CD14-positive monocyte (primary cell): ENCODE measurements around the gene APBA2. TPM values are rescaled to one million over a fixed set of nuclear protein-coding genes. Genes with fewer than 3 reads are reported as not detected.

Experiments
- DNase-seq, 3 donors: peaks; one replicate each; pipeline ENCODE4 v3.0.0-alpha.2; 2011 to 2022
- H2AFZ ChIP-seq: 2 replicates; pipeline ENCODE4 v1.6.0; 2012; ENCODE audit warnings: mild to moderate bottlenecking, low read depth, low read length, inconsistent platforms; ENCODE audit not compliant: insufficient read depth, poor library complexity, severe bottlenecking
- H3K27ac ChIP-seq, 2 donors: 1 replicate in 1 of 2; 2 replicates in 1 of 2; pipeline ENCODE4 v1.5.1; 2012 to 2013; ENCODE audit warnings: low read length in 2 of 2, control low read depth in 1 of 2, inconsistent platforms in 1 of 2, low read depth in 1 of 2, mild to moderate bottlenecking in 1 of 2
- H3K27me3 ChIP-seq, 2 donors: one replicate each; pipeline versions ENCODE4 v1.6.0 to v1.6.1; 2011 to 2013; ENCODE audit warnings: low read length in 2 of 2; ENCODE audit not compliant: control insufficient read depth in 2 of 2, insufficient read depth in 2 of 2
- H3K36me3 ChIP-seq, 2 donors: replicated peaks in 1 of 2; 1 replicate in 1 of 2; 2 replicates in 1 of 2; pipeline versions ENCODE4 v1.5.1 to v1.6.1; 2012 to 2013; ENCODE audit warnings: low read length in 2 of 2, control low read depth in 1 of 2, inconsistent platforms in 1 of 2, mild to moderate bottlenecking in 1 of 2; ENCODE audit not compliant: insufficient read depth in 2 of 2, control insufficient read depth in 1 of 2
- H3K4me1 ChIP-seq, 2 donors: 1 replicate in 1 of 2; 2 replicates in 1 of 2; pipeline versions ENCODE4 v1.5.1 to v1.6.1; 2012 to 2013; ENCODE audit warnings: low read length in 2 of 2, control low read depth in 1 of 2, inconsistent platforms in 1 of 2, mild to moderate bottlenecking in 1 of 2, moderate library complexity in 1 of 2; ENCODE audit not compliant: insufficient read depth in 2 of 2, control insufficient read depth in 1 of 2
- H3K4me2 ChIP-seq: replicated peaks from 2 replicates; pipeline ENCODE3; 2012; ENCODE audit warnings: low read length, moderate library complexity, mild to moderate bottlenecking; ENCODE audit not compliant: poor library complexity, severe bottlenecking; ENCODE audit errors: extremely low read depth
- H3K4me3 ChIP-seq, 3 experiments: fragments of 200-600 bp in 1 of 3; sonication (generic) in 1 of 3; replicated peaks in 1 of 3; 1 replicate in 2 of 3; 2 replicates in 1 of 3; pipeline ENCODE4 v1.5.1; 2011 to 2013; ENCODE audit warnings: low read length in 3 of 3, mild to moderate bottlenecking in 3 of 3, control low read depth in 2 of 3, low read depth in 2 of 3, inconsistent platforms in 1 of 3, moderate library complexity in 1 of 3
- H3K79me2 ChIP-seq: 2 replicates; pipeline ENCODE4 v1.6.0; 2012; ENCODE audit warnings: mild to moderate bottlenecking, control low read depth, inconsistent platforms, low read length, moderate library complexity; ENCODE audit not compliant: insufficient read depth
- H3K9ac ChIP-seq: 2 replicates; pipeline ENCODE4 v1.6.0; 2017; ENCODE audit warnings: low read length, mild to moderate bottlenecking; ENCODE audit not compliant: insufficient read depth, poor library complexity, severe bottlenecking
- H3K9me3 ChIP-seq, 2 donors: replicated peaks in 1 of 2; 1 replicate in 1 of 2; 2 replicates in 1 of 2; pipeline versions ENCODE4 v1.5.1 to v1.6.1; 2012 to 2013; ENCODE audit warnings: low read length in 2 of 2, control low read depth in 1 of 2; ENCODE audit not compliant: control insufficient read depth in 1 of 2, insufficient read depth in 1 of 2
- H4K20me1 ChIP-seq: 2 replicates; pipeline ENCODE4 v1.6.0; 2012; ENCODE audit warnings: mild to moderate bottlenecking, low read length, control low read depth, moderate library complexity; ENCODE audit not compliant: insufficient read depth
- H3K27ac Mint-ChIP-seq, 7 donors: one replicate each; pipeline ENCODE4 v1.8.0; 2020; ENCODE audit warnings: mild to moderate bottlenecking in 7 of 7, mixed read lengths in 7 of 7, moderate library complexity in 6 of 7, inconsistent platforms in 2 of 7
- H3K27me3 Mint-ChIP-seq, 3 donors: one replicate each; pipeline ENCODE4 v1.8.0; 2021 to 2022; ENCODE audit warnings: low read depth in 3 of 3, mild to moderate bottlenecking in 3 of 3, mixed read lengths in 3 of 3, moderate library complexity in 3 of 3, inconsistent platforms in 1 of 3
- H3K36me3 Mint-ChIP-seq, 2 donors: one replicate each; pipeline ENCODE4 v1.8.0; 2020; ENCODE audit warnings: mixed read lengths in 2 of 2, inconsistent platforms in 1 of 2, mild to moderate bottlenecking in 1 of 2
- H3K4me1 Mint-ChIP-seq: one replicate; pipeline ENCODE4 v1.8.0; 2020; ENCODE audit warnings: mild to moderate bottlenecking, mixed read lengths
- H3K4me3 Mint-ChIP-seq, 2 donors: one replicate each; pipeline ENCODE4 v1.8.0; 2020; ENCODE audit warnings: mild to moderate bottlenecking in 2 of 2, mixed read lengths in 2 of 2, moderate library complexity in 1 of 2
- H3K9me3 Mint-ChIP-seq, 7 donors: one replicate each; pipeline ENCODE4 v1.8.0; 2020 to 2022; ENCODE audit warnings: mixed read lengths in 7 of 7, mild to moderate bottlenecking in 6 of 7, moderate library complexity in 6 of 7, inconsistent platforms in 2 of 7
- WGBS: methylation state at CpG from one replicate; pipeline ENCODE4 v1.1.5; 2013; ENCODE audit warnings: missing lambda C conversion rate; ENCODE audit not compliant: insufficient coverage; 5-methylcytosine and 5-hydroxymethylcytosine counted together
- intact Hi-C, 2 donors: fragments of 100-400 bp; cut with micrococcal nuclease; formaldehyde crosslinking; loops; one replicate each; pipeline versions ENCODE4 v1.15.0 to v1.15.1; 2023
- polyA plus RNA-seq, 3 donors: library from polyadenylated mRNA; depleted of rRNA in 1 of 3; unstranded in 2 of 3; stranded (reverse) in 1 of 3; fragments of 300-500 nt in 2 of 3; fragments of >200 nt in 1 of 3; fragmentation: Illumina TruSeq in 2 of 3; gene quantifications; 1 replicate in 2 of 3; 2 replicates in 1 of 3; pipeline ENCODE4 v1.2.3, GENCODE V29; 2012 to 2021
- TF ChIP-seq, protein P1 (sequence below): fragments of 200-600 bp; IDR thresholded peaks from one replicate; pipeline ENCODE4 v1.8.0; 2022; ENCODE audit warnings: antibody characterized with exemption, mild to moderate bottlenecking

Gene APBA2
- polyA plus RNA-seq, 3 donors, result 0.30 TPM; not detected in 2

DNA sequence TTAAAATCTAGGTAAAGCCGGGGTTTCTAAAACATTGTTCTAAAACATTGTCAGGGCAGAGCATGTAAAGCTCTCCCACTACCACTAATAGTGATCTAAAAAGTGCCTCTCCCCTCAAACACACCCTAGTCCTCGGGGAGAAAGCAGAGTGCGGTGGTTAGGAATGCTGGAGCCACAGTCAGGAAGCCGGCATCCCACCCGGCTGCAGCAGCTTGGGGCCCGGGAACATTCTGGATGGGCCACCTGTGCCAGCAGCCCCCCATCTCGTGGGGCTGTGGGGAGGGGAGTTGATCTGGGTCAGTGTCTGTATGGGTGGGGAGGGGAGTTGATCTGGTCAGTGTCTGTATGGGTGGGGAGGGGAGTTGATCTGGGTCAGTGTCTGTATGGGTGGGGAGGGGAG is 176.9 kb downstream of the APBA2 start:
- Mint-ChIP-seq H3K4me1 (no peaks in the 10 kb centered on the region), H3K36me3 (no peaks in the 10 kb centered on the region), H3K27me3 (peaks cover 2 to 9% (median 3%) of the 10 kb centered on the region in 3 donors), H3K27ac (no peak overlapping the region), H3K4me3 (no peak overlapping the region), H3K9me3 (peaks cover 0 to 3% (median 1%) of the 10 kb centered on the region in 7 donors)
- no peak for DNase-seq
- Histone ChIP-seq H3K4me2 (no peak overlapping the region), H4K20me1 (no peaks in the 10 kb centered on the region), H3K27ac (no peak overlapping the region), H3K27me3 (no peaks in the 10 kb centered on the region), H3K4me1 (no peaks in the 10 kb centered on the region), H3K9me3 (no peaks in the 10 kb centered on the region), H3K79me2 (no peaks in the 10 kb centered on the region), H3K4me3 (no peak overlapping the region), H3K9ac (no peak overlapping the region), H2AFZ (no peak overlapping the region), H3K36me3 (no peaks in the 10 kb centered on the region)
- WGBS, result 94% methylated on average over 5 of the region's 7 CpGs
- intact Hi-C loops, result no loop called here
- TF ChIP-seq, protein P1, sequence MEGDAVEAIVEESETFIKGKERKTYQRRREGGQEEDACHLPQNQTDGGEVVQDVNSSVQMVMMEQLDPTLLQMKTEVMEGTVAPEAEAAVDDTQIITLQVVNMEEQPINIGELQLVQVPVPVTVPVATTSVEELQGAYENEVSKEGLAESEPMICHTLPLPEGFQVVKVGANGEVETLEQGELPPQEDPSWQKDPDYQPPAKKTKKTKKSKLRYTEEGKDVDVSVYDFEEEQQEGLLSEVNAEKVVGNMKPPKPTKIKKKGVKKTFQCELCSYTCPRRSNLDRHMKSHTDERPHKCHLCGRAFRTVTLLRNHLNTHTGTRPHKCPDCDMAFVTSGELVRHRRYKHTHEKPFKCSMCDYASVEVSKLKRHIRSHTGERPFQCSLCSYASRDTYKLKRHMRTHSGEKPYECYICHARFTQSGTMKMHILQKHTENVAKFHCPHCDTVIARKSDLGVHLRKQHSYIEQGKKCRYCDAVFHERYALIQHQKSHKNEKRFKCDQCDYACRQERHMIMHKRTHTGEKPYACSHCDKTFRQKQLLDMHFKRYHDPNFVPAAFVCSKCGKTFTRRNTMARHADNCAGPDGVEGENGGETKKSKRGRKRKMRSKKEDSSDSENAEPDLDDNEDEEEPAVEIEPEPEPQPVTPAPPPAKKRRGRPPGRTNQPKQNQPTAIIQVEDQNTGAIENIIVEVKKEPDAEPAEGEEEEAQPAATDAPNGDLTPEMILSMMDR, result no peak

DNA sequence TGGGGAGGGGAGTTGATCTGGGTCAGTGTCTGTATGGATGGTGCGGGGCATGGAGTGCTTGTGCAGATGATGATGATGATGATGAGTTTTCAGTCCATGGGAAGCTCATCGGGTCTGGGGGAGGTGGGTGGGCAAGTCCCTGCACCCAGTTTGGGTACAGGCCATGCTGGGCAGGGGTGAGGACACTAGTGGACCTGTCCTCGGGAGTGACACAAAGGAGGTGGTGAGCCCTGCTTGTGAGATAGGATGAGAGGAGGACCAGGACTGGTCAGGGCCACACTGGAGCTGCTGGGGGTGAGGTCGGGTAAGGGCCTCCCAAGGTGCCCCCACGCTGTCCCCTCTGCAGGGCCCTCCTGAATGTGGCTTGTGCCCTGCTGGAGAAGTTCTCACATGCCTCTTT is 177.9 kb downstream of the APBA2 start:
- Mint-ChIP-seq H3K27ac (no peak overlapping the region), H3K36me3 (no peaks in the 10 kb centered on the region), H3K4me1 (no peaks in the 10 kb centered on the region), H3K4me3 (no peak overlapping the region), H3K27me3 (peaks cover 0 to 9% (median 2%) of the 10 kb centered on the region in 3 donors), H3K9me3 (peaks cover 0 to 3% (median 1%) of the 10 kb centered on the region in 7 donors)
- H3K4me3 ChIP-seq, result no peak overlapping the region
- intact Hi-C loops, result no loop called here
- H3K4me2 ChIP-seq, result no peak overlapping the region
- H4K20me1 ChIP-seq, result no peaks in the 10 kb centered on the region
- H3K9me3 ChIP-seq, result peaks cover 0 to 3% of the 10 kb centered on the region in 2 donors
- TF ChIP-seq, protein P1, result no peak
- H3K36me3 ChIP-seq, result no peaks in the 10 kb centered on the region
- H3K9ac ChIP-seq, result no peak overlapping the region
- no peak overlapping the region for H3K27ac ChIP-seq
- H2AFZ ChIP-seq, result no peak overlapping the region
- no peaks in the 10 kb centered on the region for H3K27me3 ChIP-seq
- no peaks in the 10 kb centered on the region for H3K79me2 ChIP-seq
- WGBS, result 95% methylated on average over 3 of the region's 5 CpGs
- no peaks in the 10 kb centered on the region for H3K4me1 ChIP-seq
- no peak for DNase-seq
